Tibial artery (tissue), 4 donors: Measurements from ENCODE around the gene PCDHA1.

ENCODE experiments used
- DNase-seq, 2 donors: peaks; one replicate each; pipeline ENCODE4 v3.0.0-alpha.2; 2019
- H3K27ac ChIP-seq, 2 donors: fragments of 200-600 bp; sonication (generic) in 1 of 2; 1 replicate in 1 of 2; 2 replicates in 1 of 2; pipeline ENCODE4 v1.5.1; 2018 to 2019; ENCODE audit warnings: mild to moderate bottlenecking in 1 of 2
- H3K27me3 ChIP-seq, 2 donors: fragments of 200-600 bp; sonication (generic) in 1 of 2; one replicate each; pipeline versions ENCODE4 v1.5.1 to v1.6.0; 2016 to 2019
- H3K36me3 ChIP-seq, 3 donors: fragments of 200-600 bp; sonication (generic) in 2 of 3; one replicate each; pipeline ENCODE4 v1.5.1; 2016 to 2019; ENCODE audit warnings: mild to moderate bottlenecking in 2 of 3
- H3K4me1 ChIP-seq, 4 donors: fragments of 200-600 bp; sonication (generic) in 2 of 4; 1 replicate in 3 of 4; 2 replicates in 1 of 4; pipeline ENCODE4 v1.5.1; 2016 to 2019
- H3K4me3 ChIP-seq, 2 donors: fragments of 200-600 bp; sonication (generic) in 1 of 2; 1 replicate in 1 of 2; 2 replicates in 1 of 2; pipeline ENCODE4 v1.5.1; 2018 to 2019; ENCODE audit warnings: mild to moderate bottlenecking in 2 of 2
- H3K9me3 ChIP-seq, 3 donors: fragments of 200-600 bp; sonication (generic) in 1 of 3; one replicate each; pipeline ENCODE4 v1.5.1; 2016 to 2019
- intact Hi-C: fragments of 100-400 bp; cut with DNase I; formaldehyde crosslinking; loops from one replicate; pipeline ENCODE4 v1.15.0; 2023; ENCODE audit warnings: low total_unique reads
- TF ChIP-seq, protein P1 (sequence below), 2 experiments: fragments of 200-600 bp in 1 of 2; fragments of 450-650 bp in 1 of 2; IDR thresholded peaks; one replicate each; pipeline ENCODE4 v1.5.1; 2017 to 2019; ENCODE audit warnings: antibody characterized with exemption in 2 of 2, mild to moderate bottlenecking in 1 of 2, moderate library complexity in 1 of 2

PCDHA1 gene

DNA sequence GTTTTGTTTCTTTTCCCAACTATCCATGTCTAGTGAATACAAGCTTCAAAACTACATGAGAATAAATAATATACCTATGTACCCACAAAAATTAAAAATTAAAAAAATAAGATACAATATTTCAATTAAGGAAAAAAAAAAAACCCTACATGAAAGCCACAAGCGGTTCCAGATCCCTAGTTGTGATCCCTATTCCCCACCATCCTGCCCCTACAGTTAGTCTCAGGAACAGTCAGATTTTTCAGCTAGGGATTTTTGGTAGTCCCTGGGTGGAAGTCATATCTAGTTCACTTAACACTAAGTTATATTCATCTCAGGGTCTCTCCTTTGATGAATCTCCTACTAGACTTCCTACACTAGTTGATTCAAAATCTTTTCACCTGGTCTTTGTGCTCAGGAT, 246.7 kb downstream of the PCDHA1 start:
- Histone ChIP-seq H3K4me3 (no peak overlapping the region), H3K27me3 (no peaks in the 10 kb centered on the region), H3K9me3 (no peaks in the 10 kb centered on the region), H3K36me3 (no peaks in the 10 kb centered on the region), H3K4me1 (no peaks in the 10 kb centered on the region), H3K27ac (no peak overlapping the region)
- no peak for DNase-seq
- TF ChIP-seq, protein P1, sequence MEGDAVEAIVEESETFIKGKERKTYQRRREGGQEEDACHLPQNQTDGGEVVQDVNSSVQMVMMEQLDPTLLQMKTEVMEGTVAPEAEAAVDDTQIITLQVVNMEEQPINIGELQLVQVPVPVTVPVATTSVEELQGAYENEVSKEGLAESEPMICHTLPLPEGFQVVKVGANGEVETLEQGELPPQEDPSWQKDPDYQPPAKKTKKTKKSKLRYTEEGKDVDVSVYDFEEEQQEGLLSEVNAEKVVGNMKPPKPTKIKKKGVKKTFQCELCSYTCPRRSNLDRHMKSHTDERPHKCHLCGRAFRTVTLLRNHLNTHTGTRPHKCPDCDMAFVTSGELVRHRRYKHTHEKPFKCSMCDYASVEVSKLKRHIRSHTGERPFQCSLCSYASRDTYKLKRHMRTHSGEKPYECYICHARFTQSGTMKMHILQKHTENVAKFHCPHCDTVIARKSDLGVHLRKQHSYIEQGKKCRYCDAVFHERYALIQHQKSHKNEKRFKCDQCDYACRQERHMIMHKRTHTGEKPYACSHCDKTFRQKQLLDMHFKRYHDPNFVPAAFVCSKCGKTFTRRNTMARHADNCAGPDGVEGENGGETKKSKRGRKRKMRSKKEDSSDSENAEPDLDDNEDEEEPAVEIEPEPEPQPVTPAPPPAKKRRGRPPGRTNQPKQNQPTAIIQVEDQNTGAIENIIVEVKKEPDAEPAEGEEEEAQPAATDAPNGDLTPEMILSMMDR (IDR thresholded peaks at IDR 0.05), result no peak
- intact Hi-C loops, result no loop called here

DNA sequence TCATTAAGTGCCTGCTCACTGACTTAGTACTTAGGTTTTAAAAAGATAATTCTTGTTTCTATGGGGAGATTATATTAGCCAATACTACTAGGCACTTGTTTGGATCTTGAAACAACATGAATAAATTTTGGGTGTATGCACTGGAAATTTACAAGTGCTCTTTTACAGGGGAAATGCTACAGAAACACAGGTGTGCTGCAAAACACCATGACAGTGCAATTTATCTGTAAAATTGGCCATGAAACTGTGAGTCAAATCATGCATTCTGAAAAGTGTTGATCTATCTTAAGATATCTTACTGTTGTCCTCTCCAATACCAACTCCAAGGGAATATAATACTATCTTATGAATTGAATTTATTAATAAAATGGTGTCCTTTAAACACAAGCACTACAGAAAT, 253.1 kb downstream of the PCDHA1 start:
- H3K4me3 ChIP-seq, result no peak overlapping the region
- DNase-seq, result no peak
- TF ChIP-seq, protein P1 (IDR thresholded peaks at IDR 0.05), result no peak
- H3K9me3 ChIP-seq, result no peaks in the 10 kb centered on the region
- H3K36me3 ChIP-seq, result no peaks in the 10 kb centered on the region
- H3K27me3 ChIP-seq, result no peaks in the 10 kb centered on the region
- intact Hi-C loops, result no loop called here
- H3K4me1 ChIP-seq, result peaks cover 0 to 16% (median 7%) of the 10 kb centered on the region in 4 donors
- no peak overlapping the region for H3K27ac ChIP-seq

DNA sequence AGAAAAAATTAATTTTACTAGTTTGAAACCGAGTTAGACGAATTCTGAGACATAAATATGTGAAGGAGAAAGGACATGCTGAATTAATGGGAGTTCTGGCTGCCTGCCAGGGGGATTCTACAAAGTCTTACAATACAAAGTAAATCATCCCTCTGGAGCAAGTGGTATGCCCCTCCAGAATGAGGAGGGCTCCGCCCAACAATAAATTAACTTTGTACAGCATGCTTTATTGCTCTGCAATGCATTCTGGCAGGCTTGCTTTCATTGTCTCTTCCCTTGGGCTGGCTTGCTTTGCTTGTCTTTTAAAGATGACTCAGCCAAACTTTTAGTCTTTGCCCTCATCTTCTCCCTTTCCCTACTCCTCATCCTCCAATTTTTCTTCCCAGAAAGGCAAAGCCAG, 253.6 kb downstream of the PCDHA1 start:
- no peak for DNase-seq
- Histone ChIP-seq H3K4me3 (no peak overlapping the region), H3K36me3 (no peaks in the 10 kb centered on the region), H3K4me1 (peaks cover 0 to 16% (median 7%) of the 10 kb centered on the region in 4 donors), H3K27me3 (no peaks in the 10 kb centered on the region), H3K9me3 (no peaks in the 10 kb centered on the region), H3K27ac (no peak overlapping the region)
- intact Hi-C loops, result no loop called here
- TF ChIP-seq, protein P1 (IDR thresholded peaks at IDR 0.05), result no peak

DNA sequence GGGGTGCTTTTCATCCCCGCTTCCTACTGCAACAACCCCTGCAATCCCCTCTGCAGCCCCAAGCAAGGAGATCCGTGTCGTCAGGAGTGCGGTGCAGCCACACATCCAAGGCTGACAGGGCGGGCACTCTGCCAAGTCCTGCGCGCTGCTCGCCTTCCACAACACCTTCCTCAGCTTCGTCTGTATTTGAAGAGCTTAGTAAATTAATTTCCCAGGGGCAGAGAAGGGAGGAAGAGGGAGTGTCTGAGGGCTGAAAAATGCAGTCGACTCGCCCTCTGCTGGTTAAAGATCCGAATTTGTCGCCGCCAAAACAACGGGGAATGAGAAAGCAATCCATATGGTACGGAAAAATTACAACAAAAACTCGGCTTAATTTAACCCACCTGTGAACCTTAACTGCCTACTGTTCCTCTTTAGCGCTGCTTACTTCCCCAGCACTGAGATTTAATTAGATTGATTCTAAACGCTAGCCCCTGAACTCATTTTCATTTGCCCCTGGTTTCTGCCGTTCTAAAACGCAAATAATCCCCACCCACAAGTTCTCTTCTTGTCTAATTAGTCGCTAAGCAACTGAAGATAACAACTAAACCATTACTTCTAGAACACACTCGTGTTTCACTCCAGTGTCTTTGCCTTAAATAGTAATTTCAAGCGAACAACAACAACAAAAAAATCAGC, 254.3 kb downstream of the PCDHA1 start:
- Histone ChIP-seq H3K9me3 (no peaks in the 10 kb centered on the region), H3K4me3 (peak overlapping the region; percentile 17 to 27), H3K27me3 (no peaks in the 10 kb centered on the region), H3K4me1 (peaks cover 0 to 16% (median 7%) of the 10 kb centered on the region in 4 donors), H3K36me3 (no peaks in the 10 kb centered on the region), H3K27ac (no peak overlapping the region)
- TF ChIP-seq, protein P1 (IDR thresholded peaks at IDR 0.05), result no peak
- intact Hi-C loops, result loop anchor here (10.0 kb wide), 1 partner anchor 235 kb away; the partner anchor contains the start of genes PCDHA3 and PCDHA4
- DNase-seq, result no peak

DNA sequence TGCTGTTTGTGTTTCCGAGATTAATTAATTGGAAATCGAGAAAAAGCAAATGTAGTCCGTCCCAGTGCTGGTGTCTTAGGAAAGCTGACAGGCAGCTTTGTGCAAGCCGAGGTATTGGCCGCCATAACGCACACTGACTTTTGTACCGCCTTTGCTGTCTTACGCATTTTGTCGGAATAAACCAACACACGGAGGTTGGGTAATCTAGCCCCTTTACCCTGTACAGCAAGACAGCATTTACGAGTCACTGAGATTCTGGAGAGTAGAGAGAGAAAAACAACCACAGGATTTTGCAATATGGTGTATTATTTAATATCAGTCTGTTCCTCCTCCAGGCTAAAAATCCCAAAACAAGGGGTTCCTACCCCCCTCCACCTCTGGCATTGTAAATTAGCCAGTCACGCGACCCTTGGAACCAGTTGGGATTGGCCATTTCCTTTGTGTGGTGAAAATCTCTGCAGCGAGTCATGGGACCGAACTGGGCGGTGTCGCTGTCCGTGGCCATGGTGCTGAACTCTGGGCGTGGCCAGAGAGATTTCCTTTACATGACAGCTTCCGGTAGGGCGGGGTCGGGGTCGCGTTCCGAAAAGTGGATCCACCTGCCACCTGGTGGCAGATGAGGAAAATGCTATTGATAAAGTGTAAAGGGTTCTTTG, 255.0 kb downstream of the PCDHA1 start:
- intact Hi-C loops, result loop anchor here (10.0 kb wide), 1 partner anchor 236 kb away; the partner anchor contains the start of genes PCDHA3 and PCDHA4
- TF ChIP-seq, protein P1 (IDR thresholded peaks at IDR 0.05), result peak; percentile 61 to 77
- Histone ChIP-seq H3K4me1 (peaks cover 0 to 16% (median 7%) of the 10 kb centered on the region in 4 donors), H3K27ac (no peak overlapping the region), H3K36me3 (no peaks in the 10 kb centered on the region), H3K27me3 (no peaks in the 10 kb centered on the region), H3K4me3 (peak overlapping the region; percentile 17 to 27), H3K9me3 (no peaks in the 10 kb centered on the region)
- DNase-seq, result peak; percentile 87 to 91
